Stimulated activated CD8-positive, alpha-beta memory T cell treated with anti-CD3 and anti-CD28 coated beads, Interleukin-4, amount 100 ng/mL, for 48 hours (primary cell): ENCODE measurements around the gene BRD3OS.

ENCODE experiments used
- DNase-seq: peaks from one replicate; pipeline ENCODE4 v3.0.0-alpha.2; 2020

BRD3OS gene

GRCh38 chr9:134035041-134036039 is 10.1 kb downstream of the BRD3OS start:
- DNase-seq, result no peak

- no peak for DNase-seq
These were observed 10.8 kb downstream of the BRD3OS start for GRCh38 chr9:134036130-134036529.

- DNase-seq, result no peak
These were observed 12.4 kb downstream of the BRD3OS start for GRCh38 chr9:134037641-134038040.

DNA sequence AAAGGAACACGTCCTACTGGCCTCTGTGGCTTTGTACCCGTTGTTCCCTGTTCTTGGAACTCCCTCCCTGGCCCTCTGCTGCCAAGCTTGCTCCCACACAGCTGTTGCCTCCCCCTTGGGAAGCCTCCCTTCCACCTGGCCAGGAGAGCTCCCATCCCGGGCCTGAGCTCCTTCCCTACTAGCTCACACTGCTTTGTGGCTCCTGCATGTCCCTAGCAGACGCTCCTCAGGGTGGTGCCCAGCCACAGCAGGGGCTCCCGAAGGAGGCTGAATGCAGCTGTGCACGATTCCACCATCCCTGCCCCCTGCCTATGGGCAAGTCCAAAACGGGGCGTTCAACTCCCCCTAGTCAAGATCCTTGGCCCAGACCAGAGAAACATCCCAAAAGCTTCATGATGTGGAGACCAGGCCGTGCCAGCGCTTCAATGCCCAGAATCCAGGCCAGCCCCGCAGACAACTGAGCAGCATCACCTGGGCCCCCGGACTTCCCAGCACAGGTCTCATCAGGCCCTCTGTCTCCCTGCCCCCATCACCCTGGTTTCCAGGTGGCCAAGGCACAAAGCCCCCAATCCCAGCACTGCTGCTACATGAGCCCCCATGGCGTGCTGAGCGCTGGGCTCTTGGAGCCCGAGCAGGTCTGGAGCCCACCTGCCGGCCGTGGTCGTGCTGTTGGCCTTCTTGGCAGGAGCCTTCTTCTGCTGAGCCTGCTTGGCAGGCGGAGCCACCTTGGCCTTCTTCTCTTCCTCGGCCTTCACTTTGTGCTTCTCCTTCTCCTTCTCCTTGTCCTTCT is 14.3 kb downstream of the BRD3OS start:
- no peak for DNase-seq

GRCh38 chr9:134040176-134040565 is 14.9 kb downstream of the BRD3OS start:
- no peak for DNase-seq

DNA sequence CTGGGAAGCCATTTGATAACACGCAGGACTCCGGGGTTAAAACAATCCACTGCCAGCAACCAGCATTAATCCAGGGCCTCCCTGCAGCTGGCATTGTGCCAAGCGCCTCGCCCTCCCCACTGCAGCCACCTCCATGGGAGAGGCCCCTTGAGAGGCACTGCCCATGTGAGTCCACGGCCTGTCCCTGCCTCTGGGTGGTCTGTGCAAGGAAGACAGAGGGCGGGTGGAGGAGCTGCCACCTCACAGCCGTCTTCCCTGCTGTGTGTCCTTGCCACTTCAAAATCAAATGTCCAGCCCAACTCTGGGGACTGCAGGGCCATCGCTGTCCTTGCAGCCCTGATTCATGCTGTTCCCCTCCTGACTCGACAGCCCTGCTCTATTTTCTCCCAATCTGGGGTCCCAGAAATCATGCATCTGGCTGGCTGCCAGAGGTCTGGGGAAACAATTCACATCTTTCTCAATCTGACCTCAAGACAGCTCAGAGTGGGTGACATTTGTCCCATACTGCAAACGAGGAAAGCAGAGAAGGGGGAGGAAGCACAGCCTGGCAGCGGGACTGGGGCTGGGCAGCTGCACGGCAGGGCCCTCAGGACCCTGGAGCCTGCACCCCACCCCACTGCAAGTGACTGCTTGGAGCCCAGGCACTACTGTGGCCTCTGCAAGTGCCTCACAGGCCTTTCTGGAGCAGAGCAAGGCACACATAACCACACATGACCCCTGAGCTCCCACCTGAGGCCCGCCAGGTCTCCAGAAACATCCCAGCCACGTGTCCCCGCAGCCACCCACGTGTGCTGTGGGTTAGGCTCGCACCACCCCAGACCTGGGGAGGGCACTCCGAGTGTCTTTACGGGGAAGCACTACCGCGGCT is 15.7 kb downstream of the BRD3OS start:
- no peak for DNase-seq

DNA sequence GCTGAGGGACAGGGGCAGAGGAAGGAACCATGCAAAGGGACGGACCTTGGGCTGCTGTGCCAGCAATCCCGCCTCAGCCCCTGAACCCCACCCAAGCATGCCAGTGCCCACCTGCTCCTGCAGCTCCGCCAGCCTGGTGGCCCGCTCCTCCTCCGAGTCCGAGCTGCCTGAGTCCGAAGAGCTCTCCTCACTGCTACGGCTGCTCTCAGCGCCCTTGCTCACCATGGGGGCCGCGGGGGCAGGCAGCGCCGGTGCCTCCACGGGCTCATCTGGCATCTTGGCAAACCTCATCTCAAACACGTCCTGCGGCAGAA is 16.3 kb downstream of the BRD3OS start:
- DNase-seq, result no peak

DNA sequence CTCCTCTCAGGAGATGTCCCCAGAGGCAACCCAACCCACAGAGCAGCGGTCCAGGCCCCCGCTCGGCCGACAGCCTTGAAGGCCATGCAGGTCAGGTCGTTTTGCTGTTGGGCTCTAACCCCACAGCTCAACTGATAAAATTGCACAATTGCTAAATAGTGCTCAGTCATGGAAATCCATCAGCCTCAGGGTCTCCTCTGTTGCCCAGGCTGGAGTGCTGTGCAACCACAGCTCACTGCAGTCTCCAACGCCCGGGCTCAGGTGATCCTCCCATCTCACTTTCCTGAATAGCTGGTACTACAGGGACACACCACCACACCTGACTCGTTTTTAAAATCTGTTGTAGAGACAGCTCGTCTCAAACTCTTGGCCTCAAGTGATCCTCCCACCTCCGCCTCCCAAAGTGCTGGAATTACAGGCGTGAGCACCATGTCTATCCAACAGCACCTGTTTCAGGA is 18.3 kb downstream of the BRD3OS start:
- DNase-seq, result no peak

DNA sequence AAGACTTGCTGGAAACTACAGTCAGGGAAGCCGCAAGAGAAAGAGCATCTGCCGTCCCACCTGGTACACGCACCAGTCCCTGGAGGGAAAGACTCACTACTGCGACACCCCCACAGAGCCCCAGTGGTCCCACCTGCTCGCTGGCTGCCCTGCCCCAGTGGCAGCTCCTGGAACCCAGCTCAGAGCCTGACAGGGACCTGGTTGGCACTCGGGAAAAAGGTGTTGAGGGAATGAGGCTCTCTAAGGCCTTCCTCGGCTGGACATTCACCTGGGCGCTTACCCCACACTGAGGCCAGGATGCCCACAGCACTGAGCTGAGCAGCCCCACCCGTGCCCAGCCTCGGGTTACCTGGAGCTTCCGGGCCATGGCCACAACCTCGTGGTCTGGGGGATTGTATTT is 19.7 kb downstream of the BRD3OS start:
- DNase-seq, result no peak

GRCh38 chr9:134045841-134046544 is 20.7 kb downstream of the BRD3OS start:
- DNase-seq, result no peak

DNA sequence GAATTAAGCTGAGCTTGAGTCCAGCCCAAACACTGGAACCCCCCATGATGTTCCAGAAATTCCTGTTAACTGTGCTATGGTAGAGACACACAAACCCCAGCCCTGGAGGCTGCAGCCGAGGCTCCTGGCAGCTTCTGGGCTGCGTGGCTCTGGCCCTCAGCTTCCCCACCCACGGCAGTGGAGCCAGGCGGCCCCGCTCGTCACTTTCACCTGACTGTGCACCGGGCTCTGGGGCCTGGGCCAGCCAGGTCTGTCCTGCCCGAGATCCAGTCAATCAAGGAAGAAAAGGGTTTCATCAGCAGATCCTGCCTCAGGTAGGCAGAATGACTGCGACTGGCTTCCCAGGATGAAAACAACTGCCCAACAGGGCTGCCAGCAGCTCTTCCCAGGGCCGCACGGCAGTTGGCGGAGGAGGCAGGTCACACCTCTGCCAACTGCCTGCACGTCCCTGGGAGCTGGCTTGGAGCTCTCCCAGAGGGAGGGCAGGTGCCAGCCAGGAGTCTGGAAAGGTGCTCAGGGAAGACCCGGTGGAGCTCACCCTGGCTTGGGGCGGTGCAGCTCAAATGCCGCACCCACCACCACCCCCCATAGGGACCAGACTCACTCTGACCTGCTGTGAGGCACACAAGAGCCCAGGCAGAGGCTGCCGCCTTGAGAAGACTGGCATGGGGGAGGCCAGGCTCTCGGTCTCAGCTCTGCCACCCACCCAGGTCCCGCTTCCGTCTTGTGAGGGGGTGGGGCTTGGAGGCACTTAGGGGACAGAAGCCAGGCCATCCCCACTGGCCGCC is 21.8 kb downstream of the BRD3OS start:
- no peak for DNase-seq

GRCh38 chr9:134047868-134048581 is 22.7 kb downstream of the BRD3OS start:
- DNase-seq, result no peak

- no peak for DNase-seq
These were observed 23.3 kb downstream of the BRD3OS start for GRCh38 chr9:134048582-134048968.

GRCh38 chr9:134049236-134049635 is 24.0 kb downstream of the BRD3OS start:
- DNase-seq, result no peak

- no peak for DNase-seq
These were observed 24.7 kb downstream of the BRD3OS start for GRCh38 chr9:134049772-134050588.

DNA sequence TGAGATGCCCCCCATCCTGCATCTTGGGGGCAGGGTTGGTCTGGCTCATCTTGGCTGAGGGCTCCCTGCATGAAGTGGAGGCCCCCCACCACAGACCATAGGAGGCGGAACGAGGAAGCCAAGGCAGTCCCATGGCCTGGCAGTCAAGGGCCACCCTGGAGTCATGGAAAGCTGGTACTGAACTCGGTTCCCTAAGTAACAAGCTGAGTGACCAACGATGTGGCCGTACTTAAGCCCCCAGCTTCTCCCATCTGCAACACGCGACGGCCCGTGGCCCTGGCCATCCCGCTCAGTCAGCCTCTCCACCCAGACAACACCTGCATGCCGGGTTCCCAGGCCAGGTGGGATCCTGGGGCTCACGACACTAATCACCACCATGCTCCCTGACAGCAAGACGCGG is 25.4 kb downstream of the BRD3OS start:
- DNase-seq, result no peak

DNA sequence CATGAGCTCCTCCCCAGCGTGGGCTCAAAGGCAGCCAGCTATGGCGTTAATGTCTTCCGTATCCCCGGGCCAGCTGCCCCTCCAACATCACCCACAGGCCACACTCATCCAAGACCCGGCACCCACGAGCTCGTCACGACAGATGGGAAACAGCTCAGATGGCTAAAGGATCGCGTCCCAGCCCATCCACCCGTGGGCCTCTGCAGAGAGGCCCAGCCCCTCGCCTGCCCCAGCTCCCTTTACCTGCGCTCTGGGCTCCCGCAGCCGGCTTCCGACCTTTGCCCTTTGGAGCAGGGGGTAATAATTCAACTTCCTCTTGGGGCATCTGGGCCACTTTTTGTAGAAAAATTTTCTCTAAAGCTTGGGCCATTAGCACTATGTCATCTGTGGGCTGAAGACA is 26.0 kb downstream of the BRD3OS start:
- DNase-seq, result no peak

GRCh38 chr9:134052491-134052890 is 27.2 kb downstream of the BRD3OS start:
- DNase-seq, result no peak

DNA sequence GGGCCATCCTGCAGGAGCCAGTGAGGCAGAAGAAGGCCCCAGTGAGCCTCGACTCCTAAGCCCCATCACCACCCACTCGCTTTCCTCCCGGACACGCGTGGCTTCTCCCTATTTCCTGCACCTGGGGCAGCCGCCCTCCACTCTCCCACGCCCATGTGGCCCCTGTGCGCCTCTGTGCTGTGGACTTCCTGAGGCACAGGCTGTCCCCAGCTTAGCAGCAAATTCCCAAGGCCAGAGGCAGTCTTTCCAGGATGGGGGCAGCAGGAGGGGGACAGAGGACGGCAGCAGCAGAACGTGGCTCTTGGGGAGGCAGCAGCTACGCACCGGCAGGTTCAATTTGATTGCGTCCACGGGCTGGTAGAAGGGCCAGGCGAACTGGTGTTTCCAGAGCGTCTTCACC is 27.7 kb downstream of the BRD3OS start:
- DNase-seq, result no peak

GRCh38 chr9:134053401-134053871 is 28.2 kb downstream of the BRD3OS start:
- DNase-seq, result no peak
